ENCODE measurements around the gene PLOD3.

The PLOD3 gene

GRCh38 chr7:101235522-101235921 lies 18.1 kb upstream of the PLOD3 start:
- ATAC-seq = no peak
- TF ChIP-seq ZFP30 (CRISPR knock-in tag; IDR thresholded peaks at IDR 0.05) = no peak
- TF ChIP-seq TCF4 (CRISPR knock-in tag; IDR thresholded peaks at IDR 0.05; ENCODE audit: borderline replicate concordance) = no peak
- no peak for TF ChIP-seq ISL1 (CRISPR knock-in tag; IDR thresholded peaks at IDR 0.05)
- no peak for TF ChIP-seq CSRNP3 (CRISPR knock-in tag; IDR thresholded peaks at IDR 0.05)
- no peak for TF ChIP-seq ESRRG (CRISPR knock-in tag; IDR thresholded peaks at IDR 0.05)
- TF ChIP-seq OSR1 (CRISPR knock-in tag; IDR thresholded peaks at IDR 0.05) = no peak
- no peak for TF ChIP-seq CREB5 (CRISPR knock-in tag; IDR thresholded peaks at IDR 0.05; ENCODE audit: low read depth)
- TF ChIP-seq BACH2 (CRISPR knock-in tag; IDR thresholded peaks at IDR 0.05; ENCODE audit: borderline replicate concordance) = no peak
- no peak for TF ChIP-seq ZFP3 (CRISPR knock-in tag; IDR thresholded peaks at IDR 0.05)
- TF ChIP-seq PATZ1 (CRISPR knock-in tag; IDR thresholded peaks at IDR 0.05; ENCODE audit: borderline replicate concordance) = no peak
- TF ChIP-seq ZNF8 (CRISPR knock-in tag; IDR thresholded peaks at IDR 0.05) = no peak
- no peak for TF ChIP-seq ZNF565 (CRISPR knock-in tag; conservative IDR thresholded peaks at IDR 0.05; ENCODE audit: low read depth)

- ATAC-seq = peak; percentile 31
- TF ChIP-seq RARB (CRISPR knock-in tag; IDR thresholded peaks at IDR 0.05) = no peak
Measured at GRCh38 chr7:101235050-101235449, 17.7 kb upstream of the PLOD3 start.

GRCh38 chr7:101234636-101235035 lies 17.3 kb upstream of the PLOD3 start:
- ATAC-seq = no peak

More at GRCh38 chr7:101234636-101235035, 17.3 kb upstream of the PLOD3 start:
- TF ChIP-seq CSDC2 (CRISPR knock-in tag; IDR thresholded peaks at IDR 0.05) = no peak
- TF ChIP-seq RARB (CRISPR knock-in tag; IDR thresholded peaks at IDR 0.05) = no peak
- no peak for TF ChIP-seq OSR1 (CRISPR knock-in tag; IDR thresholded peaks at IDR 0.05)
- TF ChIP-seq ZNF565 (CRISPR knock-in tag; conservative IDR thresholded peaks at IDR 0.05; ENCODE audit: low read depth) = no peak
- no peak for TF ChIP-seq ZNF70 (CRISPR knock-in tag; IDR thresholded peaks at IDR 0.05)
- TF ChIP-seq CSRNP3 (CRISPR knock-in tag; IDR thresholded peaks at IDR 0.05) = no peak
- TF ChIP-seq ZC3H10 (CRISPR knock-in tag; IDR thresholded peaks at IDR 0.05) = no peak
- TF ChIP-seq BACH2 (CRISPR knock-in tag; IDR thresholded peaks at IDR 0.05; ENCODE audit: borderline replicate concordance) = no peak
- TF ChIP-seq ZFP3 (CRISPR knock-in tag; IDR thresholded peaks at IDR 0.05) = no peak
- no peak for TF ChIP-seq SNAI2 (CRISPR knock-in tag; IDR thresholded peaks at IDR 0.05)
- TF ChIP-seq TCF4 (CRISPR knock-in tag; IDR thresholded peaks at IDR 0.05; ENCODE audit: borderline replicate concordance) = no peak
- TF ChIP-seq ESRRG (CRISPR knock-in tag; IDR thresholded peaks at IDR 0.05) = no peak
- TF ChIP-seq TSHZ2 (CRISPR knock-in tag; IDR thresholded peaks at IDR 0.05) = no peak
- TF ChIP-seq ARNTL (CRISPR knock-in tag; IDR thresholded peaks at IDR 0.05; ENCODE audit: borderline replicate concordance, low read depth) = no peak
- no peak for TF ChIP-seq PPARA (CRISPR knock-in tag; IDR thresholded peaks at IDR 0.05; ENCODE audit: borderline replicate concordance)
- no peak for TF ChIP-seq PATZ1 (CRISPR knock-in tag; IDR thresholded peaks at IDR 0.05; ENCODE audit: borderline replicate concordance)
- no peak for TF ChIP-seq ISL1 (CRISPR knock-in tag; IDR thresholded peaks at IDR 0.05)
- TF ChIP-seq ZNF8 (CRISPR knock-in tag; IDR thresholded peaks at IDR 0.05) = no peak
